Globus pallidus (tissue), 1 donor: ENCODE measurements around the gene CHKA.
A peak's percentile ranks its signal among the peaks of the same experiment; 100 is the strongest.

Experiments
- DNase-seq: peaks from one replicate; pipeline ENCODE4 v3.0.0-alpha.2; 2015; ENCODE audit warnings: low spot score

CHKA gene

GRCh38 chr11:68044145-68044813 is 76.9 kb downstream of the CHKA start:
- DNase-seq, result no peak

- no peak for DNase-seq
Observed at GRCh38 chr11:68043349-68044144, 77.6 kb downstream of the CHKA start.

GRCh38 chr11:68043029-68043348 is 78.2 kb downstream of the CHKA start:
- no peak for DNase-seq

- no peak for DNase-seq
Observed at GRCh38 chr11:68042219-68043028, 78.8 kb downstream of the CHKA start.

GRCh38 chr11:68041617-68042218 is 79.5 kb downstream of the CHKA start:
- no peak for DNase-seq

GRCh38 chr11:68040957-68041591 is 80.1 kb downstream of the CHKA start:
- DNase-seq, result no peak

- DNase-seq, result no peak
Observed at GRCh38 chr11:68040101-68040956, 80.9 kb downstream of the CHKA start.

GRCh38 chr11:68039526-68040086 is 81.6 kb downstream of the CHKA start:
- no peak for DNase-seq

- peak; percentile 64 for DNase-seq
Observed at GRCh38 chr11:68038718-68039525, 82.3 kb downstream of the CHKA start, which contains the start of gene TCIRG1. TCIRG1 (plus strand) TSS chr11:68039025; CDS start chr11:68041272, 2,247 bp downstream.

GRCh38 chr11:68038226-68038717 is 82.9 kb downstream of the CHKA start:
- DNase-seq, result no peak

- DNase-seq, result no peak
Observed at GRCh38 chr11:68037411-68038225, 83.6 kb downstream of the CHKA start.

- DNase-seq, result peak; percentile 31
Observed at GRCh38 chr11:68036717-68037239, 84.4 kb downstream of the CHKA start.

- DNase-seq, result no peak
Observed at GRCh38 chr11:68036141-68036716, 85.0 kb downstream of the CHKA start.

GRCh38 chr11:68035266-68035876 is 85.8 kb downstream of the CHKA start:
- DNase-seq, result no peak

GRCh38 chr11:68033708-68034045 is 87.5 kb downstream of the CHKA start:
- no peak for DNase-seq

- no peak for DNase-seq
Observed at GRCh38 chr11:68032997-68033707, 88.0 kb downstream of the CHKA start.

- DNase-seq, result no peak
Observed at GRCh38 chr11:68032003-68032402, 89.2 kb downstream of the CHKA start.
